ENCODE data around the gene PTAFR. TPM values are rescaled to one million over a fixed set of nuclear protein-coding genes. Genes with fewer than 3 reads are reported as not detected.

The PTAFR gene
- total and polyA plus RNA-seq, 2 of the 8 experiments (the other 6 are each of a cell fraction or from before 2014, with no cell fraction given), result 1.2 to 4.9 TPM

GRCh38 chr1:28170001-28170596, 6.4 kb downstream of the PTAFR start:
- Histone ChIP-seq H3K4me2 (ENCODE audit: insufficient read depth in 1 of 2, low read depth in 2 of 2, low read length in 2 of 2) (no peak overlapping the region), H3K27me3 (replicated peaks in 1 of 4; ENCODE audit: control insufficient read depth in 3 of 4, extremely low read depth in 1 of 4, insufficient read depth in 3 of 4, low read length in 3 of 4) (no peaks in the 10 kb centered on the region), H3K56ac (replicated peaks; ENCODE audit: insufficient read length, low read depth, low read length) (no peak overlapping the region), H3K27ac (ENCODE audit: low read depth, low read length) (no peak overlapping the region), H2BK5ac (ENCODE audit: low read depth, low read length) (no peak overlapping the region), H4K20me1 (replicated peaks in 1 of 2; ENCODE audit: control insufficient read depth in 1 of 2, insufficient read depth in 2 of 2, low read length in 2 of 2) (no peaks in the 10 kb centered on the region), H2AK5ac (ENCODE audit: low read depth, low read length) (no peak overlapping the region), H2BK20ac (ENCODE audit: low read length) (no peak overlapping the region), H3K9ac (replicated peaks in 1 of 4; ENCODE audit: extremely low read depth in 1 of 4, low read depth in 3 of 4, low read length in 3 of 4) (no peak overlapping the region), H3K14ac (ENCODE audit: insufficient read length) (no peak overlapping the region), H2BK12ac (ENCODE audit: low read depth, low read length) (no peak overlapping the region), H2BK15ac (ENCODE audit: low read length) (no peak overlapping the region), H3K79me2 (ENCODE audit: control insufficient read depth in 1 of 2, insufficient read depth in 2 of 2, low read length in 2 of 2) (no peaks in the 10 kb centered on the region), H4K8ac (ENCODE audit: extremely low read depth, insufficient read depth, low read length) (no peak overlapping the region), H3K36me3 (ENCODE audit: control insufficient read depth in 2 of 4, insufficient read depth in 4 of 4, low read length in 3 of 4) (no peaks in the 10 kb centered on the region), H3K18ac (ENCODE audit: extremely low read depth, low read length) (no peak overlapping the region), H4K5ac (ENCODE audit: insufficient read length, low read depth, low read length) (no peak overlapping the region), H3K9me3 (ENCODE audit: insufficient read depth in 2 of 2, low read depth in 1 of 2, low read length in 1 of 2) (no peaks in the 10 kb centered on the region), H2BK120ac (replicated peaks; ENCODE audit: low read depth, low read length) (no peak overlapping the region), H3K4ac (replicated peaks; ENCODE audit: insufficient read length, low read depth, low read length) (no peak overlapping the region), H4K91ac (replicated peaks; ENCODE audit: insufficient read length, low read length) (no peak overlapping the region), H3K79me1 (ENCODE audit: low read depth, low read length) (no peaks in the 10 kb centered on the region), H2AFZ (ENCODE audit: low read length) (no peak overlapping the region), H3K4me1 (replicated peaks in 1 of 4; ENCODE audit: control insufficient read depth in 3 of 4, insufficient read depth in 4 of 4, low read length in 3 of 4) (no peaks in the 10 kb centered on the region; a peak in 1 of 7 replicates), H3K4me3 (ENCODE audit: extremely low read depth in 1 of 4, insufficient read depth in 2 of 4, low read depth in 3 of 4, low read length in 4 of 4) (no peak overlapping the region), H3K23me2 (ENCODE audit: low read depth, low read length) (no peaks in the 10 kb centered on the region), H3K23ac (ENCODE audit: insufficient read length) (no peak overlapping the region)
- FAIRE-seq (no peak), DNase-seq (ENCODE audit: low read depth in 1 of 2, low spot score in 2 of 2) (no peak)
- WGBS, 2 experiments (ENCODE audit: extremely low coverage in 1 of 2, insufficient coverage in 1 of 2, insufficient read length in 1 of 2, insufficient replicate concordance in 2 of 2, low coverage in 1 of 2, low lambda C conversion rate in 2 of 2, missing lambda C conversion rate in 1 of 2), result 93% methylated on average over 2 of the region's 2 CpGs; no CpG with 5 or more reads in 1 of the 2 experiments
- ChIA-PET CTCF (ENCODE audit: partially characterized antibody) (interaction anchor here (0.6 to 1.6 kb wide), 3 partner anchors 57 to 707 kb away, joined by 3 to 4 read pairs (median 3); no protein-coding TSS in a partner anchor), POLR2A (ENCODE audit: partially characterized antibody) (no interaction called here)
- no peak for TF ChIP-seq SRF (IDR thresholded peaks at IDR 0.05; ENCODE audit: low read depth, low read length)
- TF ChIP-seq HDAC2 (IDR thresholded peaks at IDR 0.05; ENCODE audit: borderline replicate concordance in 1 of 2, low read depth in 2 of 2, low read length in 2 of 2), result no peak
- no peak for TF ChIP-seq CTBP2 (IDR thresholded peaks at IDR 0.05; ENCODE audit: borderline replicate concordance, insufficient read depth, insufficient read length, low read length)
- TF ChIP-seq ATF2 (IDR thresholded peaks at IDR 0.05; ENCODE audit: low read length), result no peak
- no peak for TF ChIP-seq SP1 (IDR thresholded peaks at IDR 0.05; ENCODE audit: low read depth, low read length)
- TF ChIP-seq ASH2L (IDR thresholded peaks at IDR 0.05; ENCODE audit: low read length), result no peak
